Posterior cingulate gyrus (tissue), 11 donors: Measurements from ENCODE around the gene HIVEP3.

Experiments
- DNase-seq, 10 donors: peaks; one replicate each; pipeline versions ENCODE4 v3.0.0 to v3.0.0-alpha.2; 2020 to 2021; ENCODE audit warnings: mixed read lengths in 3 of 10
- intact Hi-C: fragments of 100-400 bp; cut with DNase I; formaldehyde crosslinking; loops from one replicate; pipeline ENCODE4 v1.15.1; 2023

The HIVEP3 gene

DNA sequence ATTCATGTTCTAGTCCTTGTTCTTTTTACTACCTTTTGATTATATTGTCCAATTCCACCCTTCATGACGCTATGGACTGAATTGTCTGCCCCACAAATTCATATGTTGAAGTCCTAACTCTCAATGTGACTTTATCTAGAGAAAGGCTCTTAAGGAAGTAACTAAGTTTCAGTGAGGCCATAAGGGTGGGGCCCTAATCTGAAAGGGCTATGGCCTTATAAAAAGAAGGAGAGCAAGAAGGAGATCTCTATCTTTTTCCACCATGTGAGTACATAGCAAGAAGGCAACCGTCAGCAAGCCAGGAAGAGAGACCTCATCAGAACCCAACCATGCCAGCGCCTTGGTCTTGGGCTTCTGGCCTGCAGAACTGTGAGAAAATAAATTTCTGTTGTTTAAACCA lies 95.9 kb downstream of the HIVEP3 start:
- intact Hi-C loops = no loop called here
- no peak for DNase-seq

DNA sequence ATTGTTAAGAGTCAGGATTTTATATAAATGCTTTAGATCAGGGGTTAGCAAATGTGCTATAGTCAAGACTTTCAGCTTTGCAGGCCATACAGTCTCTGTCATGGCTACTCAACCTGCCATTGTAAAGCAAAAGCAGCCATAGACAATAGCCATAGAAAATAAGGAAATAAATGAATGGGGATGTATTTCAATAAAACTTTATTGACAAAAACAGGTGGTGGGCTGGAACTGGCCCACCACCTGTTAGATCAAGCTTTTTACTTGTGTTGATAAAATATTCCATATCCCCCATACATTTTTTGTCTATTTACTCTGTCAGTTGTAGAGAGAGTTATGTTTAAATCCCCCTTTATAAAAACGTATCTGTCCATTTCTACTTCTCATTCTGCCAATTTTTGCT lies 98.9 kb downstream of the HIVEP3 start:
- intact Hi-C loops = no loop called here

DNA sequence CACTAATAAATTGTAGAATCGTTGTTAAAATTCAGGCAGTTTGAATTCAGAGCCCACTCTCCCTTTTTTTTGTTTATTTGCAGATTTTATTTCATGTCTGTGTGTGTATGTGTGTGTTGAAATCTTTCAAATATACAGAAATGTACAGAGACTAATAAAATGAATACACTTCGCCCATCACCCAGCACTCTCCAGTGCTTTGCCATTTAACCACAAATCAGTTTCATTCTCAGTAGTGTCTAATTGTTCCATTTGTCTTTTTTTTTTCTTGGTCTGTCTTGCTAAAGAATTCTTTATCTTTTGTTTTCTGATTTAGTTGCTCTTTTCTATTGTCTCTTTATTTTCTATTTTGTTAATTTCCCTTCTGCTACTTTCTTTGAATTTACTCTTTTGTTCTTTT lies 99.7 kb downstream of the HIVEP3 start:
- DNase-seq = no peak
- intact Hi-C loops = no loop called here

More for the DNA sequence above, 98.9 kb downstream of the HIVEP3 start:
- DNase-seq = no peak

DNA sequence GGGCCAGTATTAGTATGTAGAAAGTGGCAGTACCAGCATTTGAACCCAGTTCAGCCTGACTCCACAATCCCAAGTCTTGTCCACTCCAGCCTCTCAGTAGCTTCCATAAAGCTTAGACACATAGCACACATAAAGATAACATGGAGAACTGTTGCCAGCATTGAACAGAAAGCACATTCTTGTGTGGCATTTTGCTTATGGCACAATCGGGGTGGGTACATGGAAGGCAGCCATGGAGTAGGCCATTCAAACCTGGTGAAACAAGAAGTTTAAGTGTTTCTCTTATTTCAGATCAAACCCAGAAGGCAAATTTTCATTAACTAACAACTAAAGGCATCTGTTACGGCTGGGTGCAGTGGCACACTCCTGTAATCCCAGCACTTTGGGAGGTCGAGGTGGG lies 102.7 kb downstream of the HIVEP3 start:
- no peak for DNase-seq
- intact Hi-C loops = no loop called here

DNA sequence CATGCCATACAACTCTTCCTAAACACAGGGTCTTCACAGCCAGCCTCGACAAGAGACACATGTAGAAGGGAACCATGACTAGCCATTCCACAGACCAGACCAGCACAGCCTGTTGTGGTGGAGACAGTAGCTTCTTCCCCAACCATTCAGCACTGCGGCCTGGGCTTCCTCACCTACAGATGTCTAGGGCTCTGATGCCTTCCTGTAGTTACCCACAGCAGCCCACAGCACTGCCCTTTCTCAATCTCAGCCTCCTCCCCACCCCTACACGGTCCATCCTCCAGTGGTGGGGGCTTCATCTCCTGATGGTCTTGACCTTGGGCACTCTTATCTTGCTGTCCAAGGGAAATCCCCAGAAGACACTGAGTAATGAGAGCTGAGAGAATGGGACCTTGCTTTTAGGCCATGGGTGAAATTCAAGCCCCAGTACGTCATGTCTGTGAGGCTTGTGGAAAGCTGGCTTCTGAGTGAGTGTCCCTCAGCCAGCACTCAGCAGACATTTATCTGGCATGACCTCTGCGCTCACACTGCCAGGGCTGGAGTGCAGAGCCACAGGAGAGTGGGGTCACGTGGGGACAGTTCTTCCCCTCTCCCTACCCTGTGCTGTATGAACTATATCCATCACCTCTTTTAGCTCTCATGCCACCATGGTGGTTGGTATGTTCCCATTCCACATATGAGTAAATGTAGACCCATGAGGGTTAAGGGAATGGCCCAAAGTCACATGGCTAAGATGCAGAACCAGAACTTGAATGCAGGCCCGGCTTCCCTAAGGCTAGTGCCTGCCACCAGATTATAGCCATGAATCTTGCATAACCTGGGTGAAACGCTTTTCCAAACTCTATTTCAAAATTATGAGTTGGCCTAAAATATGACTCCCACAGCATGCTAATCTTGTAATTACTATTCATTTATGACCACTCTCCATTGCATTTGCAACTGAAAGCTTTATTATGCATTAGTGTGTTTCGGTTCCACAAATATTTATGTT lies 104.7 kb downstream of the HIVEP3 start:
- intact Hi-C loops = no loop called here
- DNase-seq = no peak

DNA sequence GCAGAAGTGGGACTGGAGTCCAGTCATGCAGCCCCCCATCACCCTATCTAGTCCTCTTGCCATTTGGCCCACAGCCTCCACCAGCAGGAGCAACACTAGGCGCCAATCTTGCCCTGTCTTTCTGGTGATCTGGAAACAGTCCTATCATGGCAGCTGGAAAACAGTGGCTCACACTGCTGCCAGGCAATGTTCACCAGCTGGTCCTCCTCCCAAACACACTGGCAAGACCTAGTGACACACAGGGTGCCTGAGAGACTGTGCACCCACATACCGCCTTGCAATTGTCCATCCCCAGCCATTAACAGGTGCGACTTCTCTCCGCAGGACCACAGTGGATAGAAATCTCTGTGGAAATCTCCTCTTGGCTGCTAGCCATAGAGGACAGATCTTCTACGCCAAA lies 105.5 kb downstream of the HIVEP3 start:
- no peak for DNase-seq
- intact Hi-C loops = no loop called here

DNA sequence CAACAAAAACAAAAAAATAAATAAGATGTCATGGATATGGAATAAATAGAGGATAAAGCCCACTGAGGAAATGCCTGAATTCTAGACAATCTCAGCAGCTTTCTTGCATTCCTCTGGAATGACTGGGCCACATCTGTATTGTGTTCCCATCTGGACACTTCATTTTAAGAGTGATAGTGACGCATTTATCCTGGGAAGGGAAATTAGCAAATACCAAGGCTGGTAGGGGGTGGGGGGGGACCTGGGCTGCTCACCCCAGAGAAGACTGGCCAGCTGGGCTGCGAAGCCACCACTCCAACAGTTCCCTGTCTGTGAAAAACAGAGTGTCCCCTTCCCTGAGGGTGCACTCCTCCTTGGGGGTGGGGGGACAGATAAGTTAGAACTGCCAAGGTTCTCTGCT lies 106.3 kb downstream of the HIVEP3 start:
- intact Hi-C loops = no loop called here
- no peak for DNase-seq

DNA sequence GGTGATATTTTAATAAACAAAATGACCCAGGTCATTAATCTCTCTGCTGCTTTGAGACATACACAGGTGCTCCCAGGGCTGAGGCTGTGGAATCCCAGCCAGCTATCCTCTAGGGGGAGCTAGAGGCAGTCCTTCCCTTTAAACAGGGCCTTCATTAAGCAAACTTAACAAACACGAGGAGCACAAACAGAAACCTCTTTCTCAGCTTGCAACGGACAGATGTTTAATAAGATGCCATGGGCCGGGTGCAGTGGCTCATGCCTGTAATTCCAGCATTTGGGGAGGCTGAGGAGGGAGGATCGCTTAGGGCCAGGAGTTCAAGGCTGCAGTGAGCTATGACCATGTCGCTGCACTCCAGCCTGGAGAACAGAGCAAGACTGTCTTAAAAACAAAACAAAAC lies 106.7 kb downstream of the HIVEP3 start:
- intact Hi-C loops = no loop called here
- DNase-seq = peak in 2 of 10 donors; percentile 17 to 38

DNA sequence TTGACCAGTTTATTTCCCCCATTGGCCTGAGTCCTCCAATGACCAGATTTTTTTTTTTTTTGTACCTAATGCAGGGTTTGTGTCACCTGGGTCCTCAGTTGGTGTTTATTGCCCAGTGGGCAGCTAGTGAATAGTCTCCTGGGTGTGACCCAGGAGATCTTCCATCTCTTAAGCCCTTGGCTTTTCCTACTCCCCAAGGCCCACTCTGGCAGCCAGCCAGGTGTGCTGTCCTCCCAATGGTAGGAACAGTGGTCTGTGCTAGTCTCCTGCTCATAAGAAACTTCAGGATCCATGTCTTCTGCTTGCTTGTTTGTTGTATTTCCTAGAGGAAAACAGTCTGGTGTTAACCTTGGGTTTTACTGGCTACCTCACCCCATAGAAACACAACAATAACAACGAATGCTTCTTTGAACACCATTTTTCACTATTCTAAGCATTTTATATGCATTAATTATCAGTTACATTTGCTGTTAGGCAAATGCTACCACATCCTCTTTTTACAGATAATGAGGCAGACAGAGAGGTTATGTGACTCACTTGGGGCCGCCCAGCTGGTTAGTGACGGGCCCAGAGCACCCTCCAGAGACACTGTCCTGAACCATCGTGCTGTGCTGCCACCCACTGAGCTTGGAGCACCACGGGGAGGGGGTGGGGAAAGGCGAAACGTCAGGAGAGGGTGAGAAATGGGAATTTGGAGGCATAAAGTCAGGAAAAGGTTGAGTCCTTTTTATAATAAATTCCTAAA lies 107.5 kb downstream of the HIVEP3 start:
- DNase-seq = no peak
- intact Hi-C loops = no loop called here

DNA sequence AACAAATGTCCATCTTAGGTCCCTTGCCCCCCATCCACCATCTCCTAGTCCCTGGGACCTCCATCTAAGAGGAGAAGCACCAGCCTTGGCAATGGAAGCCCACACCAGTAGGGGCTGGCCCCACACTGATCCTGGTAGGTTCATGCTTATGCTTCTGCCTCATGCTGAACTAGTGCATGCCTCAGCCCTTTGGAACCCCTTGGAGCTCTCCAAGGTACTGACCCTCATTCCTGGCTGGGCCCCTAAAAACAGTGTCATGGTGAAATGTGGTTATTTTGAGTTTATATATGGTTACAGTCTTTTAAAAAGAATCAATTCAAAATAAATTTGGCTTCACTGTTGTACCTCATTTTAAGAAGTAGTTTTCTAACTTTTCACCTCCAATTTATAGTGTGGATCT lies 108.3 kb downstream of the HIVEP3 start:
- intact Hi-C loops = no loop called here
- DNase-seq = no peak

DNA sequence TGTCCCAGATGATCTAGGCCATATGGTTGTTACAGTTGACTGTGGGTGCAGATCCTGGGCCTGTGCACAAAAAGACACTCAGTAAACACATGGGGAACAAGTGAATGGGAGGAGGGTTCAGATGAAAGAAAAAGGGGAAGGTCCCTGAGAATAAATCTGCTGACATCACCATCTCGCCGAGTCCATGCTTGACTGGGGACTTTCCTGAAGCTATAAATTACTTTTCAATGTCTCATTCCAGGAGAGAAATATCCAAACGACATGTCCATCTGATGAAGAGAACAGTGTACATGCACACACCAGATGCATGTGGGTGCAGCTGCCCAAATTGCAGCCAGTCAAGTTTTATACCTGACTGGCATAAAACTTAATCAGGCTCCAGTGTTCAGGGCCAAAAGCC lies 109.0 kb downstream of the HIVEP3 start:
- intact Hi-C loops = no loop called here
- no peak for DNase-seq

DNA sequence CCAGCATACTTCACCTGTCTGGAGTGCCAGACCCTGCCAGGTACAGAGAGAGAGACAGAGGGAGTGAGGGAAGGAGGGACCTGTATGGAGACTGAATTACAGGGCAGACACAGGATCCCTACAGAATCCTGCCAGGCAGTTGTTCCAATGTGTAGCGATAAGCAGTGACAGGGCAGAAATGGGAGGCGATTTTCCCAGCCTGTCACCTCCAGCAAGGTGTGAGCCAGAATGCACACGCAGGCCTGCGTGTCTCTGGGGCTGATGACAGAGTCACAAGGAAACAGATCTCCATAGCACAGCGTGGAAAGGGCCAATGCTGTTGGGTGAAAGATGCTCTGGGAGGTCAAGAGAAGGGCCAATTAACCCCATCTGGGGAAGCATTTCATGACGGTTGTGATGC lies 111.3 kb downstream of the HIVEP3 start:
- intact Hi-C loops = no loop called here
- DNase-seq = no peak

DNA sequence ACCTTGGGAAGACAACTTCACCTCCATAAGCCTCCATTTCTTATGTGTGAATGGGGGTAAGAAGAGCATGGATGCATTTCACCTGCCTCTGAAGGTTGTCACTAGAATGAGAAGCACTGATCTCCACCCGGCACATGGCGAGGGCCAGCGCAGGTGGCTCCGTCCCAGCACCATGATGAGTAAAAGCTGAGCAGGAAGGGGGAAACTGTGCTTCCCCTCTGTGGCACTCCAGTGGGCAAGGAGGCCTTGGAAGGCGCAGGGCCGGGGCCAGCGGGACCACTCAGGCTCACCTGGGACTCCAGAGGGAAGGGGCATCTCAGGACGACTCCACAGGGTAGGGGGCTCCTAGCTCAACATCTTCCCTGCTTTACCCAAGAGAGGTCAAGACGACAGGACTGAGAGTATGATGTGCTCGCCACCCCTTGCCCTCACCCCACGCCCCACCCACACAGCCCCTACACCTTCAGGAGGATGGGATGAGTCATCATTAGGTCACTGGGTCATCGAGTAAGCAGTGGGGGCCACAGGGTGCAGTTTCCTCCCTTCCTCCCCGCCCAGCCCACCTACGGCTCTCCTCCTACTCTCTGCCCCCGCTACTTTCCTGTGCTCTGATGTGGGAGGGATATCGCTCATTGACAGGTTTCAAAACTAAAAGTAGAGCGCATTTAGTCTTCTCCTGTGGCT lies 112.1 kb downstream of the HIVEP3 start:
- intact Hi-C loops = no loop called here
- DNase-seq = no peak

DNA sequence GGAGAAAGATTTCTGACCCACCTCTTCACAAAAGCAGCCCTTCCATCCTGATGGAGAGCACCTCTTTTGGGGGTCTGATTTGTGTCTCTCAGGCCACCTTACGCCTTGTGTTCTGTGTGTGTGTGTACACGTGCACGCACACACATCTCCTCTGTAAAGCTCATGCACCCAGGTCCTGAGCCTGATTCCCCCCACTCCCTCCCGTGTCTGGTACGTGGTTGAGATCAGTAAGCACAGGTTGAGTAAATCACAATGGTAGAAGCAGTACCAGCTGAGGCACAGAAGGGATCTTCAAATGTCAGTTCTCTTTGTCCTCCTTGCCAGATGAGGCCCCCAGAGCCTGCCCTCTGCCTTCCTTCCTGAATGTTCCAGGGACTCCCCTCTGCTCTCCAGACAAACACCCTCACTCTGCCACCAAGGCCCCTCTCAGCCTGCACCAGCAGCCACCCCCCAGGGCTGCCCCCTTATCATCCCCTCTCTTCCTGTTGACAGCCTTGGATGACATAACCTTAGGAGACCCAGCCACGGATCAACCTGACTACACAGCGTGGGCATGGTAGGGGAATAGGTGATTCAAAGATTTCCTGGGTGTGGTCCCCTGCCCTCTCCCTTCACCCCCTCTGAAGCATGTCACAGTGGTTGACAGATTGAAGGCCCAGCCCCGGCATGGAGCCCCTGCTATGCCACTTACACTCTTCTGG lies 112.8 kb downstream of the HIVEP3 start:
- intact Hi-C loops = no loop called here
- no peak for DNase-seq

DNA sequence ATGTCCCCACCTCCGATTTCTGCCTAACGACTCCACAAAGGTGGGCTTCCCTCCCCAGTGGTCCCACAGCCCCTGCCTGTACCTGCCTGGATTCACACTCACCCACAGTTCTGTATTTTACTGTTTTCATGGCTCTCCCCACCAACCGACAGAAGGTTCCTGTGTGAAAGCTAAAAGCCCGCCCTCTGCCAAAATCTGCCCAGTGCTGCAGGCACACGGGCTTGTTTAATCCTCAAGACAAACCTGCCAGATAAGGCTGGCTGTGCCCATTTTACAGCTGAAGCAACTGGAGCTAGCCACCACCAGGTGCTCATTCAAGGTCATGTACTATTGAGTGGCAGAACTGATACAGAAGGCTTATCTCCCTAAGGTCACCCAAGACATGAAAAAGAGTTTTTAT lies 114.5 kb downstream of the HIVEP3 start:
- no peak for DNase-seq
- intact Hi-C loops = no loop called here

DNA sequence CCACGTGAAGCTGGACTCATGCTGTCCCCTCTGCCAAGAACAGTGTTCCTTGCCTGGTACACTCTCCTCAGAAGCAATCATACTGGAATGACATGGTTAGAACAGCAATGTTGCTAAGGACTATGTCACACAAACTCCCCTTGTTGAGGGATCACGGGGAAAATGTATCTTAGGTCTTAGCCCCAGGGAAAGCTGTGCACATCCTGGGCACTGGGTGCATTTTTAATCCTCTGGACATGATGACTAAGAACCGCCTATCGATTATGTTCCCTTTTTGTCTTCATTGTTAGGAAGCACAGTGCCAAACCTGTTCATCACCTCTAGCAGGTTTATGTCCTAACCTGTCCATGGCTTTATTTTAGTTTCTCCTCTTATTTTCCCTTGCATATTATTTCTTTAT lies 115.1 kb downstream of the HIVEP3 start:
- intact Hi-C loops = no loop called here
- DNase-seq = no peak

DNA sequence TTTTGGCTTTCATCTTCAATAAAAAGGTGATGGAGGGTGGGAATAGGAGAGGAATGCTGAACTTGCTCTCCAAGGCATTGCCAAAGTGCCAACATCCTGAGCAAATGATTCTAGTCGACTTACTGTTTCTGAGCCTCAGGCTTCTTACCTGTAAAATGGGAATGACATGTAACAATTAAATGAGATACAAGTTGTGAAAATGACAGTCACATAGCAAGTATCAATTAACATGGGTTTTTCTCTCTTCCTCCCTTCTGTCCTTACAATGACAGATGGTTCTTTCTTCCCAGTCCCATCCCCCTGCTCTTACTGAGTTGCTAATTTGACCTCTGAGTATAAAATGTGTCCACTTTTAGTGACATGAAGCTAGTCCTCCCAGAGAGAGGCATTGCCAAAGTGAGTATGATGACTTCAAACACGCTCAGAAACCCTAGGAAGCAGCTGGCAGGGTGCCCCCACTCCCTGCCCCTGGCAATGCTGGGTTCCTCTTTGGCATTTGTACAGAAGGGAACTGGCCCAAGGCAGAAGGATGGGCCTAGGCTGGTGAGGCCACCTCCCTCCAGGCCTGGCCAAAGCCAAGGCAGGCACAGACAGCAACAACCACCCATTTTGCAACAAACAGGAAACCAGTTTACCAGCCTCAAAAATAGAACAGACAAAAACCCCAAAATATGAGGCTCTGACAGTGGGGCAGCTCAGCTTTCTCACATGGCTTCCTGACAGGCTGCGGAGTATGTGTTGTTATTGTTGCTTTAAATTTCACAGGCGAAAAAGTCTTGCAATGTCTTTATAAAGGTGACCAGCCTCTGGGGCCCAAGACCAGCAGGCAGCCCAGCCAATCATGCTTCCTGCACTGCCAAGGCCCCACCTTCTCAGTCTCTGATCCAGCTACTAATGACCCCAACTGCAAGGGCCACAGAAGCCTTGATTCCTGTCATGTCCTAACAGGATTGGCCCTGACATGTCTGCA lies 115.9 kb downstream of the HIVEP3 start:
- intact Hi-C loops = no loop called here
- peak in 6 of 10 donors; percentile 36 to 91 (median 42) for DNase-seq

DNA sequence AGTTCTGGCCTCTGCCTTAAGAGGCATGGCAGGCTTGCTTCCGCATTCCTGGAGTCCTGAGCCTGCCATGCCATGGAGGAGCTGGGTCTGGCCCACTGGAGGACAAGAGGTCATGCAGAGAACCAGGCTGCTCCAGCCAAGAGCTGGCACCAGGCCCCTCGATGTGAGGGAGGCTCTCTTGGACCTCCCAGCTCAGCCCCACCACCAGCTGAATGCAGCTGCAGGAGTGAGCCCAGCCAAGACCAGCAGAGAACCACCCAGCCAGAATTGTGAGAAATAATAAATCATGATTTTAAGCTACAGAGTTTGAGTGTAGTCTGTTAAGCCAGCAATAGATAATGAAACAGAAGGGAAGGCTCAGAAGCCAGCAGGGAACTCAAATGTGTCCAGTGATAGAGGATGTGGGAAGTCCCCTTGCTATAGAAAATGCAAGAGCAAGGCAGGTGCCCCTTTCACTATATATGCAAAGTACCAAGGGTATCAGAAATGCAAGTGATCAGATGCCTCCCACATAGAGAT lies 118.4 kb downstream of the HIVEP3 start:
- DNase-seq = peak in 3 of 10 donors; percentile 26 to 86 (median 86)
- intact Hi-C loops = no loop called here

DNA sequence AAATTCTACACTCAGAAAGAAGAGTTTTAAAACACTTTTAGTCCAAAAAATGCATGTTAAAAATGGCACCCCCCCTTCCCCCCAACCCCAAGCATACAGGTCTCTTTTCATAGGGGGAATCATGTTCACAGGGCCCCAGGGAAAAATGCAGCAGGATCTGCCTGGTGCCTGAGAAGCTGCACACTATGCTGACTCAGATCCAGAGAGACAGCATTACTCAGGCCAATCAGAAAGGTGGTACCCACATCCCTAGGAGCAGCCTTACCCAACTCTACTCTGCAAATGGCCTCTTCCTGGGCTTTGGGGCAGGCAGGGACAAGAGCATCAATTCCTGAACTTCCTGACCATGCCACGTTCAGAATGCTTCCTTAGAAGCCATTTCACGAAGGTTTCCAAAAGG lies 119.0 kb downstream of the HIVEP3 start:
- DNase-seq = no peak
- intact Hi-C loops = no loop called here
